ENCODE measurements around the gene PSMD13. TPM values are rescaled to one million over a fixed set of nuclear protein-coding genes. Genes with fewer than 3 reads are reported as not detected.
"Not testable (repeated sequence)": the region's sequence is repeated elsewhere in the genome, so short reads cannot be mapped to it uniquely, and the experiment has no call there.

The PSMD13 gene
- total RNA-seq, 5 donors from 2014 or later (not counting 1 experiment from before 2014, with no cell fraction given): 74.0 to 115 (median 108) TPM

DNA sequence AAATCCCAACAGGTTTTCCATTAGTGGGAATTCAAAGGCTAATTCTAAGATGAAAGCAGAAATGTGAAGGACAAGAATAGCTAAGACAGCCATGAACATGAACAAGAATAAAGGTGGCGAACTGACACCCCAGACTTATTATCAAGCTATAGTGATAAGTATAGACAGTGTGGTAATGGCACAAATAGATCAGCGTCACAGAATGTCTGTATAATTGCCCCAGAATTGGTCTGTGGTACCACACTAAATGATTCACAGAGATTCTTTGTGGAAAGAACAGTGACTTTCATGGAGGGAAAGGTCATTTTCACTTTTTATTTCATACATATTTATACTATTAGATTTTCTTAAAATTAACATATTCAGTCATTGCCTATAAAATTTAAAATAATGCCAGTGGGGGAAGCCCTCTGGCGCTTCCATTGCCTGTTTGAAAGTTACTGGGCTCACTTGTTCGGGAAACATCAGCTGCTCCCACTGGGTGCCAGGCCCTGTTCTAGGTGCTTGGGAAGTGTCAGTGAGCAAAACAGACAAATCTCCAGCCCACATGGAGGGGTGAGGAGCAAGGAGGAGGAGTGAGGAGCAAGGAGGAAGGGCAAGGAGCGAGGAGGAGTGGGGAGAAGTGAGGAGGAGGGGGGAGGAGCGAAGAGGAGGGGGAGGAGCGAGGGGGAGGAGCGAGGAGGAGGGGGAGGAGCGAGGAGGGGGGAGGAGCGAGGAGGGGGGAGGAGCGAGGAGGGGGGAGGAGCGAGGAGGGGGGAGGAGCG, 30.1 kb downstream of the PSMD13 start:
- Histone ChIP-seq H3K27me3 (replicated peaks in 1 of 2; ENCODE audit: control insufficient read depth in 2 of 2, extremely low read depth in 1 of 2, insufficient read depth in 2 of 2, low read length in 1 of 2) (no peaks in the 10 kb centered on the region), H3K36me3 (ENCODE audit: control insufficient read depth in 2 of 2, extremely low read depth in 1 of 2, insufficient read depth in 1 of 2, low read length in 1 of 2) (no peaks in the 10 kb centered on the region), H3K4me1 (ENCODE audit: control insufficient read depth in 1 of 2, extremely low read depth in 1 of 2, insufficient read depth in 2 of 2, low read length in 2 of 2) (peaks cover 14 to 34% of the 10 kb centered on the region in 2 experiments), H3K9me3 (no peaks in the 10 kb centered on the region), H3K27ac (ENCODE audit: low read length) (peak overlapping the region; percentile 47), H3K4me3 (ENCODE audit: control insufficient read depth in 1 of 2, extremely low read depth in 1 of 2, low read length in 1 of 2) (no peak overlapping the region)
- Mint-ChIP-seq H3K27me3 (no peaks in the 10 kb centered on the region), H3K4me1 (peaks cover 27 to 40% (median 35%) of the 10 kb centered on the region in 3 donors), H3K9me3 (no peaks in the 10 kb centered on the region), H3K27ac (peak overlapping the region; percentile 83 to 85), H3K4me3 (peak overlapping the region; percentile 43 to 83 (median 72)), H3K36me3 (no peaks in the 10 kb centered on the region)
- CTCF ChIA-PET: interaction anchor here in 1 of 2 donors (1.7 to 3.7 kb wide), 2 partner anchors 16 to 60 kb away, joined by 4 to 23 read pairs; partner anchors contain the start of genes BET1L and RIC8A
- POLR2A ChIA-PET: interaction anchor here in 1 of 2 donors (1.0 kb wide), 1 partner anchor 32 kb away, joined by 3 read pairs; no protein-coding TSS in a partner anchor
- 64% methylated on average over 2 of the region's 13 CpGs for WGBS (ENCODE audit: insufficient coverage)
- peak in 4 of 35 experiments; percentile 16 to 57 (median 27) for DNase-seq
- peak in 1 of 4 experiments; percentile 1 for ATAC-seq (replicated peaks in 1 of 4)

DNA sequence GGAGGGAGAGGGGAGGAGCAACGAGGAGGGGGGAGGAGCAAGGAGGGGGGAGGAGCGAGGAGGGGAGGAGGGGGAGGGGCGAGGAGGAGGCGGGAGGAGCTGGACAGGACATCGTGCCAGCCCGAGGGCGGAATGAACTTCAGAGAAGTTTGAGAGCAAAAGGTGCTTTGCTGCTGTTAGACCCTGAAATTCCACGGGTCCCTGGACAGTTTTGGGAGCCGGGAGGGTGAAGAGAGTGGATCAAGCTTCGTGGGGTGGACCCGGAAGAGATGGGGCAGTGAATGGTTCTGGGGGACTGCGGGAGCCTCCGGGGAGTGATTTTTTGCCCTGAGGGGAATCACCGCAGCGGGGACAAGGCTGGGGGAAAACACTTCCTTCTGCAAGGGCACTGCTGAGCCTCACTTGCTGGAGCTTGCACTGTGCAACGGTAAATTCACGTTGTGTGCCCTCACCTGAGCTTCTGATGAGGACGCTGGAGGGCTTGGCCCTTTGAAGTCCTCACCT, 30.8 kb downstream of the PSMD13 start:
- Histone ChIP-seq H3K9me3 (no peaks in the 10 kb centered on the region), H3K4me1 (ENCODE audit: control insufficient read depth in 1 of 2, extremely low read depth in 1 of 2, insufficient read depth in 2 of 2, low read length in 2 of 2) (peaks cover 14 to 34% of the 10 kb centered on the region in 2 experiments), H3K27ac (ENCODE audit: low read length) (peak overlapping the region; percentile 88), H3K27me3 (replicated peaks in 1 of 2; ENCODE audit: control insufficient read depth in 2 of 2, extremely low read depth in 1 of 2, insufficient read depth in 2 of 2, low read length in 1 of 2) (no peaks in the 10 kb centered on the region), H3K36me3 (ENCODE audit: control insufficient read depth in 2 of 2, extremely low read depth in 1 of 2, insufficient read depth in 1 of 2, low read length in 1 of 2) (no peaks in the 10 kb centered on the region), H3K4me3 (ENCODE audit: control insufficient read depth in 1 of 2, extremely low read depth in 1 of 2, low read length in 1 of 2) (peak overlapping the region; percentile 53 to 60)
- peak overlapping the region; percentile 81 to 85 (median 83) for H3K4me3 Mint-ChIP-seq
- ATAC-seq (replicated peaks in 1 of 4) (peak; percentile 40 to 58 (median 52)), DNase-seq (peak in 29 of 35 experiments; percentile 25 to 75 (median 54))
- H3K27ac Mint-ChIP-seq: peak overlapping the region; percentile 98
- no peaks in the 10 kb centered on the region for H3K27me3 Mint-ChIP-seq
- ChIA-PET CTCF (interaction anchor here in 1 of 2 donors (1.7 to 3.7 kb wide), 2 partner anchors 16 to 60 kb away, joined by 4 to 23 read pairs; partner anchors contain the start of genes BET1L and RIC8A), POLR2A (interaction anchor here (0.5 to 1.0 kb wide), 3 partner anchors 10 to 72 kb away, joined by 3 to 7 read pairs (median 3); no protein-coding TSS in a partner anchor)
- H3K36me3 Mint-ChIP-seq: no peaks in the 10 kb centered on the region
- H3K4me1 Mint-ChIP-seq: peaks cover 27 to 40% (median 35%) of the 10 kb centered on the region in 3 donors
- H3K9me3 Mint-ChIP-seq: no peaks in the 10 kb centered on the region
- 16% methylated on average over 13 of the region's 18 CpGs for WGBS (ENCODE audit: insufficient coverage)

DNA sequence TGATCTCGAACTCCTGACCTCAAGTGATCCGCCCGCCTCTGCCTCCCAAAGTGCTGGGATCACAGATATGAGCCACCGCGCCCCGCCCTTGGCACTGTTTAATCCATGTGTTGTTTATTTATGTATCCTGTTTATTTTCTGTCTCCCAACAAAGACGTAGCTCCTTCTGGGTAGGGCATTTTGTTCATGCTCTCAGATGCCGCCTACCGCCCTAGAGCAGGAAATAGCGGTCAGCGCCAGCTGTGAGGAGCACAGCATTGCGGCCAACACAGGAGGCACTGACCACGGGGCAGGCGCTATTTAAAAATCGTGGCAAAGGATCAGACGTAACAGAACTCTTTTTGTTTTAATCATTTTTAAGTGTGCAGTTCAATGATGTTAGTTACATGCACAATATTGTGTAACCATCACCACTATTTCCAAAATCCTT, 32.0 kb downstream of the PSMD13 start:
- H3K36me3 Mint-ChIP-seq; H3K9me3 Mint-ChIP-seq; H3K27me3 ChIP-seq (replicated peaks in 1 of 2; ENCODE audit: control insufficient read depth in 2 of 2, extremely low read depth in 1 of 2, insufficient read depth in 2 of 2, low read length in 1 of 2); H3K9me3 ChIP-seq; H3K36me3 ChIP-seq (ENCODE audit: control insufficient read depth in 2 of 2, extremely low read depth in 1 of 2, insufficient read depth in 1 of 2, low read length in 1 of 2); H3K27me3 Mint-ChIP-seq: not testable (repeated sequence)
- Histone ChIP-seq H3K4me1 (ENCODE audit: control insufficient read depth in 1 of 2, extremely low read depth in 1 of 2, insufficient read depth in 2 of 2, low read length in 2 of 2) (peaks cover 14 to 34% of the 10 kb centered on the region in 2 experiments), H3K27ac (ENCODE audit: low read length) (peak overlapping the region; percentile 88), H3K4me3 (ENCODE audit: control insufficient read depth in 1 of 2, extremely low read depth in 1 of 2, low read length in 1 of 2) (peak overlapping the region; percentile 54 to 60)
- ChIA-PET CTCF (interaction anchor here (0.5 to 3.7 kb wide), 2 partner anchors 18 kb away, joined by 3 to 23 read pairs; no protein-coding TSS in a partner anchor), POLR2A (interaction anchor here in 1 of 2 donors (0.6 kb wide), 1 partner anchor 20 kb away, joined by 3 read pairs; the partner anchor contains the start of gene PGGHG)
- H3K4me3 Mint-ChIP-seq: peak overlapping the region; percentile 81 to 85 (median 83)
- peak in 33 of 35 experiments; percentile 28 to 78 (median 59) for DNase-seq
- H3K4me1 Mint-ChIP-seq: peaks cover 27 to 40% (median 35%) of the 10 kb centered on the region in 3 donors
- peak; percentile 15 to 54 (median 35) for ATAC-seq (replicated peaks in 1 of 4)
- 0% methylated on average over 7 of the region's 16 CpGs for WGBS (ENCODE audit: insufficient coverage)
- H3K27ac Mint-ChIP-seq: peak overlapping the region; percentile 98

DNA sequence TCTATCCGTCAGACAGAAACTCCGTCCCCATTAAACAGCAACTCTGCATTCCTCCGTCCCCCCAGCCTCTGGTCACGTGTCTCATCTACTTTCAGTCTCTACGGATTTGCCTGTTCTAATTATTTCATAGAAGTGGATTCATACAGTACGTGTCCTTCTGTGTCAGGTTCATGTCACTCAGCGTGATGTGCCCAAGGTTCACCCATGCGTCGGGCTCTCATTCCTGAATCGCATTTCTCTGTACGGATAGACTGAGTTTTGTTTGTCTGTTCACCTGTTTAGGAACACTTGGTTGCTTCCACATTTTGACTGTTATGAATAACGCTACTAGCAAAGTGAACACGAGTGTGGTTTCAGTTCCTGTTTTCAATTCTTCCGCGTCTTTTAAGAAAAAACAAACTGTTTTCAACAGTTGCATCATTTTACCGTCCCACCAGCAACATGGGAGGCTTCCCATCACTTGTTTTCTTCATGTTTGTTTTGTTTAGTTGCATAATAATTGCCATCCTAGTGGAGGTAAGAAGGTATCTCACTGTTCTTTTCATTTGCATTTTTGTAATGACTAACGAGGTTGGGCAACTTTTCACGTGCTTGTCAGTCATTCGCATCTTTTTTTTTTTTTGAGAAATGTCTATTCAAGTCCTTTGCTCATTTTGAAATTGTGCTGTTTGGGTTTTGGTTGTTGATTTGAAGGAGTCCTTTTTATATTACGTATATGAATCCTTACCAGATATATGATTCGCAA, 32.5 kb downstream of the PSMD13 start:
- POLR2A ChIA-PET: no interaction called here
- DNase-seq (peak in 34 of 35 experiments; percentile 39 to 84 (median 58)), ATAC-seq (replicated peaks in 1 of 4) (peak; percentile 60 to 78 (median 66))
- H3K4me1 ChIP-seq (ENCODE audit: control insufficient read depth in 1 of 2, extremely low read depth in 1 of 2, insufficient read depth in 2 of 2, low read length in 2 of 2): peaks cover 14 to 34% of the 10 kb centered on the region in 2 experiments
- H3K4me3 ChIP-seq (ENCODE audit: control insufficient read depth in 1 of 2, extremely low read depth in 1 of 2, low read length in 1 of 2): peak overlapping the region; percentile 54 to 60
- Mint-ChIP-seq H3K27me3 (no peaks in the 10 kb centered on the region), H3K36me3 (no peaks in the 10 kb centered on the region), H3K4me3 (peak overlapping the region; percentile 81 to 85 (median 83)), H3K27ac (peak overlapping the region; percentile 98), H3K9me3 (no peaks in the 10 kb centered on the region), H3K4me1 (peaks cover 27 to 40% (median 35%) of the 10 kb centered on the region in 3 donors)
- WGBS (ENCODE audit: insufficient coverage): 0% methylated on average over 8 of the region's 21 CpGs
- H3K9me3 ChIP-seq: no peaks in the 10 kb centered on the region
- H3K27ac ChIP-seq (ENCODE audit: low read length): peak overlapping the region; percentile 88
- H3K36me3 ChIP-seq (ENCODE audit: control insufficient read depth in 2 of 2, extremely low read depth in 1 of 2, insufficient read depth in 1 of 2, low read length in 1 of 2): no peaks in the 10 kb centered on the region
- CTCF ChIA-PET: no interaction called here
- no peaks in the 10 kb centered on the region for H3K27me3 ChIP-seq (replicated peaks in 1 of 2; ENCODE audit: control insufficient read depth in 2 of 2, extremely low read depth in 1 of 2, insufficient read depth in 2 of 2, low read length in 1 of 2)

DNA sequence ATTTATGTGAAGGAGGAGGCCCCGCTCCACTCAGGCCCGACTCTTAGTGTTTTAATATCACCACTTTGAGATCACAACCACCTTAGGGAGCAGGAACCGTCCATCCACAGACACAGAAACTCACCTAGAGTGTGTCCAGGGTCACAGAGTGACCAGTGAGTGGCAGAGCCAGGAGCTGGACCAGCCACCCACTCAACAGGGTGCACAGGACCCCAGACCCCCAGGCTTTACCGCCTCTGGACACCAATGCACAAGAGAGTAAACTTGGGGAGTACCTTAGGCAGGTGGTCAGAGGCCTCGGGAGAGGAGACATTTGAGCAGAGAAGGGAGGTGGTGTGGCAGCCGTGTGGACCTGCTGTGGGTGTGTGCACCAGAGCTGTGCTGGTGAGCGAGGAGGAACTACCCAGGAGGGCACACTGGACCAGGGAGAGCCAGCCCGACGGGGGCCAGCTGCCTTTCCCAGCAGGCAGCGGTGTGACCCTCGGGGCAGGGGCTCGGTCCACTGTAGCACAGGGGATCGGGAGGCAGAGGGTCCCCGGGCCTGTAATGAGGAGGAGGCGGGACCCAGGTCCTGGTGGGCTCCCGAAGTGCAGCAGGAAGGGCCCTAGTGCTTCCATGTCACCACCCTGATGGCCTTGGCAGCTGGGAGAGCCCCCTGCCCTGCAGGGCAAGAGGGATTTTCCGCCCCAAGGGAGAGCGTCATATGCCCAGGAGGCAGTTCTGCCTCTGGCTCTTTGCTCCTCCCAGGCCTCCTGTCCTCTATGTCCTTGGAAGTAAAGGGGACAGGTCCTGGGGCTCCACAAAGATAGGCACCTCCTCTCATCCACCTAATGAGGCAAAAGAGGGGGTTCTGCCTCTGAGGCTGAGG, 33.9 kb downstream of the PSMD13 start:
- Histone ChIP-seq H3K4me3 (ENCODE audit: control insufficient read depth in 1 of 2, extremely low read depth in 1 of 2, low read length in 1 of 2) (no peak overlapping the region), H3K27me3 (replicated peaks in 1 of 2; ENCODE audit: control insufficient read depth in 2 of 2, extremely low read depth in 1 of 2, insufficient read depth in 2 of 2, low read length in 1 of 2) (no peaks in the 10 kb centered on the region), H3K4me1 (ENCODE audit: control insufficient read depth in 1 of 2, extremely low read depth in 1 of 2, insufficient read depth in 2 of 2, low read length in 2 of 2) (peaks cover 14 to 34% of the 10 kb centered on the region in 2 experiments), H3K27ac (ENCODE audit: low read length) (peak overlapping the region; percentile 88), H3K9me3 (no peaks in the 10 kb centered on the region), H3K36me3 (ENCODE audit: control insufficient read depth in 2 of 2, extremely low read depth in 1 of 2, insufficient read depth in 1 of 2, low read length in 1 of 2) (no peaks in the 10 kb centered on the region)
- Mint-ChIP-seq H3K4me3 (no peak overlapping the region), H3K4me1 (peaks cover 27 to 44% (median 35%) of the 10 kb centered on the region in 3 donors), H3K36me3 (no peaks in the 10 kb centered on the region), H3K9me3 (no peaks in the 10 kb centered on the region), H3K27ac (peak overlapping the region; percentile 98), H3K27me3 (no peaks in the 10 kb centered on the region)
- POLR2A ChIA-PET: no interaction called here
- 87% methylated on average over 14 of the region's 18 CpGs for WGBS (ENCODE audit: insufficient coverage)
- CTCF ChIA-PET: interaction anchor here (0.5 to 1.1 kb wide), 2 partner anchors 20 to 184 kb away, joined by 3 to 4 read pairs; no protein-coding TSS in a partner anchor
- no peak for ATAC-seq (replicated peaks in 1 of 4)
- DNase-seq: no peak
